Measurements from ENCODE around the gene PKP4. TPM values are rescaled to one million over a fixed set of nuclear protein-coding genes. Genes with fewer than 3 reads are reported as not detected.

The PKP4 gene
- total RNA-seq, 1 experiment from 2014 or later: not detected

DNA sequence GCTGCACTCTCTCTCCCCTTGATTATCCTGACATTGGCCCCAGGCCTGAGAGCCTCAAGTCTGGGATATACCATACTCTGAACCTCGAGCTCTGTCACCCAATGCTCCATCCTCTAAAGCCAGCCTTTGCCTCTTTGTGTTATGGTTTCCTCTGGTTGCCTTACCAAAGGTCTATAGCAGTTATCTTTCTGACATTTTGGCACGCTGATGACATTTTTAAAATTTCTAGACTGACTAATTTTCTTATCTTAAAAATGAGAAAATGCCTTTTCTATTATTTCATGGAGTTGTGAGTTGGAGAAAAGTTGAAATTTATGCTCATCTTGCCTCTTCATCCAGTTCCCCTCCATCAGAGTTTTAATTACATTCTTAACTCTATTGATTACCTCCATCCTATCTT, 62.7 kb downstream of the PKP4 start:
- Histone ChIP-seq H3K9ac (ENCODE audit: low read length) (no peak overlapping the region), H3K4me3 (ENCODE audit: low read length) (no peak overlapping the region)
- no peak for DNase-seq

DNA sequence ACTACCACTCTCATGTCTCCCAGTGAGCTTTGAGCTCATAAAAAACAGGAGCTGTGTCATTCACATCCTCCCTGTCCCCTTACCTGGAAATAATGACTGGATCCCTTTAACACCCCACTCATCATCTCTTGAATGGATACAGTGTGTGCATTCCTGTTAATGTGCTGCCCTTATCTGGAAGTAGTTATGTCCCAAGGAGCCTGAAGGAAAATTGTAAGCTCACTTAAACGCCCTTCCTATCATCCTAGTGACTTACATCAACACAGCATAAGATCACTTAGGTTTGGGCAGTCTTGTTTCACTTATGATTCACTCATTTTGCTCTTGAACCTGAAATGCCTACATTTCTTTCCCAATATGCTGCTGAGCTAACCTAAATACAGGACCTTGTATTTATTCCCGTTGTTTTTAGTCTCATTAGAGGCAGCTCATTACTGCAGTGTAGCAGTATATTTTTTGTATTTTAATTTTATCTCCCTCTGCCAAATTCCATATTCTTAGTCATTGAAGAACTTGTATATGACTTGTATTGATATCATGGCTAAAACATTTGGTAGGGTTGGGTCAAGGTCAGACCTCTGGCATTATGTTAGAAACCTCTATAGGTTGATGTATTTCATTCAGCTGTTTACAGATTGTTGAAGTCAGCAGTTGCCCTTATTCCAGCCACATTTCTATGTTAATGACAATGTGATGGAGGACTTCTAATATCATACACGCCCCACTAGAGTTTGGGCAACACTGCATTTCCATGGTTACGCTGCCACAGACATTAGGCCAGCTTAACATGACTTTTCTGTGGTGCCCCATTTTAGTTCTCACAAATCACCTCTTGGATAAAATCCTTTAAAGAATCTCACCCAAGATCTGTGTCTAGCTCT, 72.9 kb downstream of the PKP4 start:
- no peaks in the 10 kb centered on the region for H4K20me1 ChIP-seq (ENCODE audit: insufficient read depth, low read depth, low read length)

More for the DNA sequence above, 62.7 kb downstream of the PKP4 start:
- Histone ChIP-seq H3K4me2 (ENCODE audit: low read depth, low read length, poor library complexity, severe bottlenecking) (no peak overlapping the region), H3K27ac (ENCODE audit: low read length) (no peak overlapping the region), H3K9me3 (ENCODE audit: low read length) (no peaks in the 10 kb centered on the region), H3K27me3 (ENCODE audit: low read length) (no peaks in the 10 kb centered on the region), H3K36me3 (ENCODE audit: insufficient read depth, low read length) (no peaks in the 10 kb centered on the region), H3K4me1 (ENCODE audit: low read length) (no peaks in the 10 kb centered on the region), H3K9me2 (replicated peaks; ENCODE audit: insufficient read depth, low read length) (no peaks in the 10 kb centered on the region), H2AFZ (ENCODE audit: low read length) (no peak overlapping the region), H3K79me2 (ENCODE audit: low read length) (no peaks in the 10 kb centered on the region), H4K20me1 (ENCODE audit: insufficient read depth, low read depth, low read length) (no peaks in the 10 kb centered on the region)

DNA sequence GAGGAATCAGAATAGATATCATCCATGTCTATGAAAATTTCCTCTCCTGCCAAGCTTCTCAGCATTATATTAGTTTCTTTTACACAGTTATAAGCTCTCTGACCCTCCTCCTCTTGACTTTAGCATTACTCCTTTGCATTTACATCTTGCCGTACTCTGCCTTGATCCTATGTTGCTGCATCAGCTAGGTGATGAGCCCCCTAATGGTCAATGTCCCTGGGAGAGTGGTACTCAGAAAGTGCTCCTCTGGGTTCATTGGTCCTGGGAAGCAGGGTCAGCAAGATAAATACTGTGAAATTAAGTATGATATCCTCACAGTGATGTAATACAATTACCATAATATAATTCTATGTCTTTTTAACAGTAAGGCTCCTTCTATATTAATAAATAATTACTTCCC, 74.1 kb downstream of the PKP4 start:
- Histone ChIP-seq H3K4me3 (ENCODE audit: low read length) (no peak overlapping the region), H2AFZ (ENCODE audit: low read length) (no peak overlapping the region), H3K36me3 (ENCODE audit: insufficient read depth, low read length) (no peaks in the 10 kb centered on the region), H3K9me3 (ENCODE audit: low read length) (no peaks in the 10 kb centered on the region), H3K4me2 (ENCODE audit: low read depth, low read length, poor library complexity, severe bottlenecking) (no peak overlapping the region), H3K4me1 (ENCODE audit: low read length) (no peaks in the 10 kb centered on the region), H3K9me2 (replicated peaks; ENCODE audit: insufficient read depth, low read length) (no peaks in the 10 kb centered on the region), H4K20me1 (ENCODE audit: insufficient read depth, low read depth, low read length) (no peaks in the 10 kb centered on the region), H3K9ac (ENCODE audit: low read length) (no peak overlapping the region), H3K27me3 (ENCODE audit: low read length) (no peaks in the 10 kb centered on the region), H3K27ac (ENCODE audit: low read length) (no peak overlapping the region), H3K79me2 (ENCODE audit: low read length) (no peaks in the 10 kb centered on the region)
- no peak for DNase-seq

More for the DNA sequence above, 72.9 kb downstream of the PKP4 start:
- Histone ChIP-seq H3K27ac (ENCODE audit: low read length) (no peak overlapping the region), H3K36me3 (ENCODE audit: insufficient read depth, low read length) (no peaks in the 10 kb centered on the region), H3K4me1 (ENCODE audit: low read length) (no peaks in the 10 kb centered on the region), H3K9me2 (replicated peaks; ENCODE audit: insufficient read depth, low read length) (no peaks in the 10 kb centered on the region), H3K4me2 (ENCODE audit: low read depth, low read length, poor library complexity, severe bottlenecking) (no peak overlapping the region), H3K79me2 (ENCODE audit: low read length) (no peaks in the 10 kb centered on the region), H2AFZ (ENCODE audit: low read length) (no peak overlapping the region), H3K27me3 (ENCODE audit: low read length) (no peaks in the 10 kb centered on the region), H3K4me3 (ENCODE audit: low read length) (no peak overlapping the region), H3K9ac (ENCODE audit: low read length) (no peak overlapping the region), H3K9me3 (ENCODE audit: low read length) (no peaks in the 10 kb centered on the region)
- no peak for DNase-seq

DNA sequence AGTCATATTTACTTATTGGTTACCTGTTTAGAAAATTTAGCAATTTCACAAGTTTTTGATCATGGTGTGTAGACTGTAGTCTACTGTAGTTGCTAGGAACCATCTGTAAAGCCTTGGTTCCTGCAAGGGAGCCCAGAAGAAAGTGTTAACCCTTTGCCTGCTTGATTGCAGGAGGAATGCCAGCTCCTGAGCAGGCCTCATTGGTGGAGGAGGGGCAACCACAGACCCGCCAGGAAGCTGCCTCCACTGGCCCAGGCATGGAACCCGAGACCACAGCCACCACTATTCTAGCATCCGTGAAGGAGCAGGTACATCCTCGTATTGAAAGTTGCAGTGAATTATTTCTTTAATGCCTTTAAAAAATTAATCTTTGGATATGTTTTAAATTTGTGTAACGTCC, 76.3 kb downstream of the PKP4 start:
- Histone ChIP-seq H3K79me2 (ENCODE audit: low read length) (no peaks in the 10 kb centered on the region), H2AFZ (ENCODE audit: low read length) (no peak overlapping the region), H3K4me1 (ENCODE audit: low read length) (no peaks in the 10 kb centered on the region), H3K9me3 (ENCODE audit: low read length) (no peaks in the 10 kb centered on the region), H3K36me3 (ENCODE audit: insufficient read depth, low read length) (no peaks in the 10 kb centered on the region), H3K27ac (ENCODE audit: low read length) (no peak overlapping the region), H3K4me3 (ENCODE audit: low read length) (no peak overlapping the region), H3K4me2 (ENCODE audit: low read depth, low read length, poor library complexity, severe bottlenecking) (no peak overlapping the region), H3K27me3 (ENCODE audit: low read length) (no peaks in the 10 kb centered on the region), H3K9me2 (replicated peaks; ENCODE audit: insufficient read depth, low read length) (no peaks in the 10 kb centered on the region), H4K20me1 (ENCODE audit: insufficient read depth, low read depth, low read length) (no peaks in the 10 kb centered on the region), H3K9ac (ENCODE audit: low read length) (no peak overlapping the region)
- no peak for DNase-seq

DNA sequence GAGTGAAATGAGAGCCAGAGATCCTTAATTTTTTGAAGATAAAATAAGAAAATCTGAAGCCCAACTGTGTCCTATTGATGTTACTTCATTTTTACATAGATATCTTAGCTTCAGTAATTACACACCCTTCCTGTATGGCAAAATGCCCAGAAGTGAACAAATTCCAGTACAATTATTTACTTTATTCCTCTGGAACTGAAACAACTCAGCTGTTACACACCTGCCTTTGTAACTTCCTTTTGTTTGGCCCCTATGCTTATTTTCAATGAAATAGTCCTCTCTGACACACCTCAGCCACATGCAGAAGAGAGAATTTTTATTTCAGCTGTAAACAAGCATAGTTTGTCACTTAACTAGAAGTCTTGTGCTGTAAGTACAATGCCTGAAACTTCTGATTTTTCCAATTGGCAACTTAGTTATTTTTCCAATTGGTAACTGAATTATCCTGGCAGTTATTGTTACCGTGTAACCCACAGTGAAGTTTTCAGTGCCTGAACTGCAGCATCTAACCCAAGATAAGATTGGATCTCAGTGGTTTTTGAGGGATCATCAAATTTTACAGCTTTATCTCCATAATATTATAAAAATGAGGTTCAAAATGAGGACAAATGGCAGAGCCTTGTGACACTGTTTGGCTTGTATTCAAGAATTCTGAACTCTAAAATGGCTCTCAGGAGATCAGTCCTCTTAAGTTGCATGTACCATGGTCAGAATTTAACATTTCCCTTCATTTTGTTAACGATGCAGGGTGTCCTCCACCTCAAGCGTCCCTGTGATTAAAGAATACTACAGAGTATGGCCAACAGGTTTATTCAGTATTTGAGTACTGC, 82.6 kb downstream of the PKP4 start:
- H3K4me1 ChIP-seq (ENCODE audit: low read length): no peaks in the 10 kb centered on the region
- no peaks in the 10 kb centered on the region for H3K9me3 ChIP-seq (ENCODE audit: low read length)
- DNase-seq: no peak
- no peaks in the 10 kb centered on the region for H3K27me3 ChIP-seq (ENCODE audit: low read length)
- no peaks in the 10 kb centered on the region for H3K9me2 ChIP-seq (replicated peaks; ENCODE audit: insufficient read depth, low read length)
- H3K4me3 ChIP-seq (ENCODE audit: low read length): no peak overlapping the region
- H3K79me2 ChIP-seq (ENCODE audit: low read length): no peaks in the 10 kb centered on the region
- H3K4me2 ChIP-seq (ENCODE audit: low read depth, low read length, poor library complexity, severe bottlenecking): no peak overlapping the region
- no peaks in the 10 kb centered on the region for H3K36me3 ChIP-seq (ENCODE audit: insufficient read depth, low read length)
- H4K20me1 ChIP-seq (ENCODE audit: insufficient read depth, low read depth, low read length): no peaks in the 10 kb centered on the region
- H3K9ac ChIP-seq (ENCODE audit: low read length): no peak overlapping the region
- no peak overlapping the region for H2AFZ ChIP-seq (ENCODE audit: low read length)
- no peak overlapping the region for H3K27ac ChIP-seq (ENCODE audit: low read length)

DNA sequence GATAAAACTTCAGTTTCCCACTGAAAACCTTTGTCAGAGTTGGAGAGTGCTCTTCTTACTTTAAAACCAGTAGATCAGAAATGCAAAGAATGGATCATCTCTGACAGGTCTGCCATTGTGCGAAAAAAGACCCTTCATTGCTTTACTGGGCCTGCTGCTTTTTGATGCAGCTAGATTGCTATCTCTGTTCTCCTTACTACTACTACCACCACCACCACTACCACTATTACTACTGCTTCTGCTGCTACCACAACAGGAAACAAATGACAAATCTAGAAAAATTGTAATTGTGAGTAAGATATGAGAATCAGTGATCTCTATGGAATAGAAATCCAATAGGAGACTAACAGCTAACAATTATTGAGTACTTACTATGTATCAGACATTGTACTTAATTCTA, 85.8 kb downstream of the PKP4 start:
- Histone ChIP-seq H3K27ac (ENCODE audit: low read length) (no peak overlapping the region), H3K36me3 (ENCODE audit: insufficient read depth, low read length) (no peaks in the 10 kb centered on the region)

DNA sequence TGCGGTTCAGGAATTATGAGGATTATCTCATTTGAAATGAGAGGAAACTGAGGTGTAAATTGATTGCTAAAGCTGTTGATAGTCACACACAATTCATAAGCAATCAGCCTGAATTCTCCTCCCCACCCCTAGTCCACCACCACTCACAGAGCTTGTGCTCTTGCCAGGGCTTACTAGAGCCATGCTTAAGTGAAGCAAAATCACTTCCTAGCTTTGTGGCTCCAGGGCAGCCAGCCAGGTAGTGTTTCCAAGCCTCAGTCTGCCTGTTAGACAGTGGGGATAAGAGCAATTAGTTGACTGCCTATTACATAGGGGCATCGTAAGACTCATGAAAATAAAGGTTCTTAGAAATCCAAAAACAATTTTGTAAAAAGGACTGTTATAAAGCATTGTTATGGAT, 87.2 kb downstream of the PKP4 start:
- Histone ChIP-seq H3K9ac (ENCODE audit: low read length) (no peak overlapping the region), H3K36me3 (ENCODE audit: insufficient read depth, low read length) (no peaks in the 10 kb centered on the region), H3K9me2 (replicated peaks; ENCODE audit: insufficient read depth, low read length) (no peaks in the 10 kb centered on the region), H3K27me3 (ENCODE audit: low read length) (no peaks in the 10 kb centered on the region), H3K4me3 (ENCODE audit: low read length) (no peak overlapping the region), H2AFZ (ENCODE audit: low read length) (no peak overlapping the region), H3K79me2 (ENCODE audit: low read length) (no peaks in the 10 kb centered on the region), H3K27ac (ENCODE audit: low read length) (no peak overlapping the region), H3K9me3 (ENCODE audit: low read length) (no peaks in the 10 kb centered on the region), H3K4me1 (ENCODE audit: low read length) (no peaks in the 10 kb centered on the region), H3K4me2 (ENCODE audit: low read depth, low read length, poor library complexity, severe bottlenecking) (no peak overlapping the region), H4K20me1 (ENCODE audit: insufficient read depth, low read depth, low read length) (no peaks in the 10 kb centered on the region)
- DNase-seq: no peak

More for the DNA sequence above, 85.8 kb downstream of the PKP4 start:
- Histone ChIP-seq H2AFZ (ENCODE audit: low read length) (no peak overlapping the region), H3K27me3 (ENCODE audit: low read length) (no peaks in the 10 kb centered on the region), H4K20me1 (ENCODE audit: insufficient read depth, low read depth, low read length) (no peaks in the 10 kb centered on the region), H3K9me2 (replicated peaks; ENCODE audit: insufficient read depth, low read length) (no peaks in the 10 kb centered on the region), H3K4me2 (ENCODE audit: low read depth, low read length, poor library complexity, severe bottlenecking) (no peak overlapping the region), H3K4me1 (ENCODE audit: low read length) (no peaks in the 10 kb centered on the region), H3K9me3 (ENCODE audit: low read length) (no peaks in the 10 kb centered on the region), H3K9ac (ENCODE audit: low read length) (no peak overlapping the region), H3K4me3 (ENCODE audit: low read length) (no peak overlapping the region), H3K79me2 (ENCODE audit: low read length) (no peaks in the 10 kb centered on the region)
- DNase-seq: no peak

DNA sequence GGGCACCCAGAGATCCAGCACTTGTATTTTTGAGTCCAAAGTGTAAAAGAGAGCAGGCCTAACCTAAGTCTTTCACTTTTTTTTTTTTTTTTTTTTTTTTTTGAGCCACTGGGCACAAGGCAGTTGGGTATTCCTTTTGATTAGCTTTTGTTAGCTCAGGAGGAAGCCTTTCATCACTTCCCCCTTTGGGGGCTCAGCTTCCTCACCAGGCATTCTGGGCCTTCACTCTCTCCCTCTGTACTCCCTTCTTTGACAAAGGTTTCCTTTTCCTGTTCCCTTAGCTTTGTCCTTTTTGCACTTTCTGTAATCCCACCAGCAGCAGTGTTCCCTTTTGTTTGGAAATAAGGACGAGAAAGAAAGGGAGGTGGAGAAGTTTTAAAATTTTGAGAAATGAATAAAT, 88.2 kb downstream of the PKP4 start:
- Histone ChIP-seq H3K9ac (ENCODE audit: low read length) (no peak overlapping the region), H3K9me3 (ENCODE audit: low read length) (no peaks in the 10 kb centered on the region), H3K27ac (ENCODE audit: low read length) (no peak overlapping the region), H4K20me1 (ENCODE audit: insufficient read depth, low read depth, low read length) (no peaks in the 10 kb centered on the region), H3K36me3 (ENCODE audit: insufficient read depth, low read length) (no peaks in the 10 kb centered on the region), H3K4me3 (ENCODE audit: low read length) (no peak overlapping the region), H3K4me1 (ENCODE audit: low read length) (no peaks in the 10 kb centered on the region), H3K4me2 (ENCODE audit: low read depth, low read length, poor library complexity, severe bottlenecking) (no peak overlapping the region), H2AFZ (ENCODE audit: low read length) (no peak overlapping the region), H3K27me3 (ENCODE audit: low read length) (no peaks in the 10 kb centered on the region), H3K9me2 (replicated peaks; ENCODE audit: insufficient read depth, low read length) (no peaks in the 10 kb centered on the region), H3K79me2 (ENCODE audit: low read length) (no peaks in the 10 kb centered on the region)
- DNase-seq: no peak
